HL-60 (cell line): ENCODE results near the gene GMPPA.

Source experiments
- DNase-seq, 2 experiments: peaks; one replicate each; pipeline ENCODE4 v3.0.0-alpha.2; 2010 to 2020; ENCODE audit warnings: low read depth in 1 of 2, low spot score in 1 of 2
- H3K27ac ChIP-seq: fragments of 250-450 bp; sonication (Bioruptor Pico); replicated peaks from 2 replicates; pipeline ENCODE4 v1.5.1; 2020; ENCODE audit warnings: mild to moderate bottlenecking, moderate library complexity
- H3K27me3 ChIP-seq: fragments of 250-450 bp; sonication (Bioruptor Pico); 2 replicates; pipeline ENCODE4 v1.5.1; 2021; ENCODE audit warnings: mild to moderate bottlenecking, moderate library complexity; ENCODE audit not compliant: insufficient read depth, poor library complexity, severe bottlenecking
- H3K4me3 ChIP-seq: replicated peaks from 2 replicates; pipeline ENCODE4 v1.5.1; 2011; ENCODE audit warnings: mild to moderate bottlenecking, control low read depth, low read length; ENCODE audit not compliant: insufficient read depth
- CTCF ChIP-seq: IDR thresholded peaks from one replicate; pipeline ENCODE4 v1.5.1; 2011; ENCODE audit warnings: low read length, control low read depth, inconsistent platforms; ENCODE audit not compliant: insufficient read depth
- GABPA ChIP-seq: IDR thresholded peaks from 2 replicates; pipeline ENCODE4 v1.6.1; 2012; ENCODE audit warnings: low read depth
- POLR2AphosphoS5 ChIP-seq: IDR thresholded peaks from 2 replicates; pipeline ENCODE4 v1.6.1; 2012; ENCODE audit warnings: low read depth
- SPI1 ChIP-seq: IDR thresholded peaks from 2 replicates; pipeline ENCODE4 v1.6.1; 2012; ENCODE audit warnings: low read depth, mild to moderate bottlenecking, borderline replicate concordance
- TF ChIP-seq, protein P1 (sequence below): IDR thresholded peaks from 2 replicates; pipeline ENCODE4 v1.6.1; 2012; ENCODE audit warnings: low read depth; ENCODE audit not compliant: insufficient replicate concordance

Gene GMPPA

GRCh38 chr2:219511547-219512325, 13.0 kb downstream of the GMPPA start:
- Histone ChIP-seq H3K27ac (no peak overlapping the region), H3K27me3 (peaks cover 57% of the 10 kb centered on the region), H3K4me3 (no peak overlapping the region)
- no peak for DNase-seq
- TF ChIP-seq GABPA (no peak), SPI1 (no peak), POLR2AphosphoS5 (no peak), CTCF (no peak)
- TF ChIP-seq, protein P1, sequence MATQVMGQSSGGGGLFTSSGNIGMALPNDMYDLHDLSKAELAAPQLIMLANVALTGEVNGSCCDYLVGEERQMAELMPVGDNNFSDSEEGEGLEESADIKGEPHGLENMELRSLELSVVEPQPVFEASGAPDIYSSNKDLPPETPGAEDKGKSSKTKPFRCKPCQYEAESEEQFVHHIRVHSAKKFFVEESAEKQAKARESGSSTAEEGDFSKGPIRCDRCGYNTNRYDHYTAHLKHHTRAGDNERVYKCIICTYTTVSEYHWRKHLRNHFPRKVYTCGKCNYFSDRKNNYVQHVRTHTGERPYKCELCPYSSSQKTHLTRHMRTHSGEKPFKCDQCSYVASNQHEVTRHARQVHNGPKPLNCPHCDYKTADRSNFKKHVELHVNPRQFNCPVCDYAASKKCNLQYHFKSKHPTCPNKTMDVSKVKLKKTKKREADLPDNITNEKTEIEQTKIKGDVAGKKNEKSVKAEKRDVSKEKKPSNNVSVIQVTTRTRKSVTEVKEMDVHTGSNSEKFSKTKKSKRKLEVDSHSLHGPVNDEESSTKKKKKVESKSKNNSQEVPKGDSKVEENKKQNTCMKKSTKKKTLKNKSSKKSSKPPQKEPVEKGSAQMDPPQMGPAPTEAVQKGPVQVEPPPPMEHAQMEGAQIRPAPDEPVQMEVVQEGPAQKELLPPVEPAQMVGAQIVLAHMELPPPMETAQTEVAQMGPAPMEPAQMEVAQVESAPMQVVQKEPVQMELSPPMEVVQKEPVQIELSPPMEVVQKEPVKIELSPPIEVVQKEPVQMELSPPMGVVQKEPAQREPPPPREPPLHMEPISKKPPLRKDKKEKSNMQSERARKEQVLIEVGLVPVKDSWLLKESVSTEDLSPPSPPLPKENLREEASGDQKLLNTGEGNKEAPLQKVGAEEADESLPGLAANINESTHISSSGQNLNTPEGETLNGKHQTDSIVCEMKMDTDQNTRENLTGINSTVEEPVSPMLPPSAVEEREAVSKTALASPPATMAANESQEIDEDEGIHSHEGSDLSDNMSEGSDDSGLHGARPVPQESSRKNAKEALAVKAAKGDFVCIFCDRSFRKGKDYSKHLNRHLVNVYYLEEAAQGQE, result no peak

DNA sequence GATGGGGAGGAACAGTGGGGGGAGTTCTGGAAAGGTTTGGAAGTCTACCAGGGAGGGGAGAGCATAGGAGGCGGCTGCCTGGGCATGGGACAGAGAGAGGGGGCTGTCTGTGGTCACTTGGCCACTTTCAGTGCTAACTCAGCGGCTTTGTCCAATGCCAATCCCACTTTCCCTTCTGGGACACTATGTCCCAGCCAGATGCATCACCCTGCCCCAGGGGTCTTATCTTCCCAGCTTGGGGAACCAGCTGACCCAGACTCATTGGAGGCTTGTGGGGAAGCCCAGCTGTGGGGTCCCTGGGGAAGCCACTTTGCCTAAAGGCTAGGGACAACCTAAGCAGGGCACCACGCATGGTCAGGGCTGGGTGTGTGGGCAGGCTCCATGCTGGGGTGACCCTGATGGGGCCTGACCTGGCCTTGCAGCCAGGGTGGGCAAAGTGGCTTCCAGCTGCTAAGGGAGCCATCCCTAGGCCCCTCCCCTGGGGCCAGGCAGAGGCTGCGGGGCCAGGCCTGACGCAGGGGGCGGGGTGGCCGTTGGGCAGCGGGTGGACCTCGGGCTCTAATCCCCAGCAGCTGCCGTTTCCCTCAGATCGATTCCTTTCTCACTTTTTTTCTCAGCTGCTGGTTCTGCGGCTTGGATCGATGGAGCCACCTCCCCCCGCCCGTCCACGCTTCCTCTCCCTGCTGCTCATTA, 14.0 kb downstream of the GMPPA start:
- H3K27ac ChIP-seq, result no peak overlapping the region
- H3K27me3 ChIP-seq, result peaks cover 62% of the 10 kb centered on the region
- no peak overlapping the region for H3K4me3 ChIP-seq
- TF ChIP-seq SPI1, result no peak
- TF ChIP-seq, protein P1, result no peak
- TF ChIP-seq GABPA, result no peak
- TF ChIP-seq POLR2AphosphoS5, result no peak
- TF ChIP-seq CTCF, result no peak
- DNase-seq, result no peak

GRCh38 chr2:219513787-219514186, 15.1 kb downstream of the GMPPA start:
- no peak overlapping the region for H3K4me3 ChIP-seq
- H3K27ac ChIP-seq, result no peak overlapping the region
- TF ChIP-seq CTCF (no peak), SPI1 (no peak), GABPA (no peak), POLR2AphosphoS5 (no peak)
- TF ChIP-seq, protein P1, result no peak
- H3K27me3 ChIP-seq, result peaks cover 71% of the 10 kb centered on the region
- no peak for DNase-seq
